GM12872 (cell line): ENCODE data around the gene OGDH.

ENCODE experiments used
- TF ChIP-seq, protein P1 (sequence below): IDR thresholded peaks from 3 replicates; pipeline ENCODE4 v1.5.1; 2011; ENCODE audit warnings: low read depth, mild to moderate bottlenecking, low read length, moderate library complexity; ENCODE audit not compliant: insufficient read depth

OGDH gene

DNA sequence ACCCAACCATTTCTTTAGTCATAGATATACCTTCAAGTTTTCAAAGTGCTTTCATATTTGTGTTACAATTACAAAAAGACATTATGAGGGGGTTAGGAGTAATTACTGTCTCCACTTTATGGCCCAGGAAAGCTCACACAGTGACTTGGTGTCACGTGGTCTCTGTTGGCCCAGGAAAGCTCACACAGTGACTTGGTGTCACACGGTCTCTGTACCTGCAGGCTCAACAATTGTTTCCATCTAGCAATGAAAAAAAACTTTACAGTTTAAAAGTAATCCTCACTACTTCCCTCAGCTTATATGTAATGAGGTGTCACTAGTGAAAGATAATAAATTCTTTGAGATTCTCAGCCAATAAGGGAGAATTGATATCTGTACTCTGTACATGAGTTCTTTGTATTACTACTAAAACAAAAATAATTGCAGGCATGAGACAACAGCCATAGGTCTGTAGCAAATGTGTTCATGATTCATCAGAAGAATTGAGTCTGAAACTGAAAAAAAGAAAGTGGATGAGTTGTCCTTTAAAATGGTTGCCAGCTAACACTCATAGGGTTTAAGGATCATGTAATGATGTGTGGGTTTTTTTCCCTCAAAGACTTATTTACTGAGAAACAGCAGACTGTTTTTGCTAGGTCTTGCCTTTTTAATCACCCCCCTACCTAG, 10.9 kb downstream of the OGDH start:
- TF ChIP-seq, protein P1, sequence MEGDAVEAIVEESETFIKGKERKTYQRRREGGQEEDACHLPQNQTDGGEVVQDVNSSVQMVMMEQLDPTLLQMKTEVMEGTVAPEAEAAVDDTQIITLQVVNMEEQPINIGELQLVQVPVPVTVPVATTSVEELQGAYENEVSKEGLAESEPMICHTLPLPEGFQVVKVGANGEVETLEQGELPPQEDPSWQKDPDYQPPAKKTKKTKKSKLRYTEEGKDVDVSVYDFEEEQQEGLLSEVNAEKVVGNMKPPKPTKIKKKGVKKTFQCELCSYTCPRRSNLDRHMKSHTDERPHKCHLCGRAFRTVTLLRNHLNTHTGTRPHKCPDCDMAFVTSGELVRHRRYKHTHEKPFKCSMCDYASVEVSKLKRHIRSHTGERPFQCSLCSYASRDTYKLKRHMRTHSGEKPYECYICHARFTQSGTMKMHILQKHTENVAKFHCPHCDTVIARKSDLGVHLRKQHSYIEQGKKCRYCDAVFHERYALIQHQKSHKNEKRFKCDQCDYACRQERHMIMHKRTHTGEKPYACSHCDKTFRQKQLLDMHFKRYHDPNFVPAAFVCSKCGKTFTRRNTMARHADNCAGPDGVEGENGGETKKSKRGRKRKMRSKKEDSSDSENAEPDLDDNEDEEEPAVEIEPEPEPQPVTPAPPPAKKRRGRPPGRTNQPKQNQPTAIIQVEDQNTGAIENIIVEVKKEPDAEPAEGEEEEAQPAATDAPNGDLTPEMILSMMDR: no peak

DNA sequence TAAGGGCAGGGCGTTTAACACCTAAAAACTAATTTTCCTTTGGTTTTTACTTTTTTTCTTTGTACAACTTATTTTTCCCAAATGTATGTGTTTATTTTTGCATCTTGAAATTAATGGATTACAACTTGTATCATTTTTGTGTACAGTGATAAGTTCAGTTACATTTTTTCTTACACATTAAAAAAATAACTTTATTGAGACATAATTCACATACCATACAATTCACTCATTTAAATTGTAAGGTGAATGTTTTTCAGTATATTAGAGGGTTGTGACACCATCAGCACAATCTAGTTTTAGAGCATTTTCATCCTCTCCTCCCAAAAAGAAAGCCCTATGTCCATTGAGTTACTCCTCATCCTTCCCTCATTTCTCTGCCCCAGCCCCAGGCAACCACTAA, 11.6 kb downstream of the OGDH start:
- TF ChIP-seq, protein P1: no peak

DNA sequence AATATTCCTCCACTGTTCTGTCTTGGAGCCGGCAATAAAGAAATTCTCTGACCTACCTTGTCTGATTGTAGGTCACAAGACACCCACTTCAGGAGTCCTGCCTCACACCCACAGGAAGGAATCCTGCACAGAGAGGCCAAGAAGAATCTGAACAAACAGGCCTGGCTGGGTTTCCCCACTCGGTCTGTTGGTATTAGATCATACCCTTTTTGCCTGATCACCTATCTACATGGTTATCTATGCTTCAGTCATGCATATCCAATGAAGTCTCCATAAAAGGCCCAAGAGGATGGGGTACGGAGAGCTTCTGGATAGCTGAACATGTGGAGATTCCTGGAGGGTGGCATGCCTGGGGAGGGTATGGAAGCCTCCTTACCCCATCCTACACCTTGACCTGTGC, 12.3 kb downstream of the OGDH start:
- TF ChIP-seq, protein P1: no peak

DNA sequence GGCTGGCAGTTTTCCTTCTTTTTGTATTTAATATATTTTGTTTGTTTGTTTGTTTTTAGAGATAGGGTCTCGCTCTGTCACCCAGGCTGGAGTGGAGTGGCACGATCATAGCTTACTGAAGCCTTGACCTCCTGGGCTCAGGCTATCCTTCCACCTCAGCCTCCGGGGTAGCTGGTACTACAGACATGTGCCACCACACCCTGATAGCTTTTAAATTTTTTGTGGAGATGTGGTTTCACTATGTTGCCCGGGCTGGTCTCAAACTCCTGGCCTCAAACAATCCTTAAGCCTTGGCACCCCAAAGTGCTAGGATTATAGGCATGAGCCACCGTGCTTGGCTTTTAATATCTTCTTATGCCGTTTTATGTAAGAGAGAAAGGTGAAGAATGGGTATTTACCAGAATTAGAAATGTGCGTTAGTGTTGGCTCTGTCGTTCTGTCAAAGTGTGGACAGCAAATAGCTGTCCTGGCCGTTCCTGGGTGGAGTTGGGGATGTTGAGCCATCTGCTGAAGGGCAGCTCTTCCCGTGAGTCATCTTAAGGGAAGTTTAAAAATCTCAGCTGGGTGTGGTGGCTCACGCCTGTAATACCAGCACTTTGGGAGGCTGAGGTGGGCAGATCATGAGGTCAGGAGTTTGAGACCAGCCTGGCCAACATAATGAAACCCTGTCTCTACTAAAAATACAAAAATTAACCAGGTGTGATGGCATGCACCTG, 14.8 kb downstream of the OGDH start:
- TF ChIP-seq, protein P1: no peak

DNA sequence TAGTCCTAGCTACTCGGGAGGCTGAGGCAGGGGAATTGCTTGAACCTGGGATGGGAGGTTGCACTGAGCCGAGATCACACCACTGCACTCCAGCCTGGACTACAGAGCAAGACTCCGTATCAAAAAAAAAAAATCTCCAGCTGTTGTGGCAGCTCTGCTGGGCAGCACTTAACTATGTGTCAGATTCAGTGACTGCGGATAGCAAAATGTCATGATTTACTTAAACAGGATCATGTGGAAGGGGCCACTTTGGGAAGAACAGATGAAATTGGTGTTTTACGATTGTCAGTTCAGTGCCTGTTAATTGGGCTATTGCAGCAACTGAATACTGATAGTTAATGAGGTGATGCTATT, 15.3 kb downstream of the OGDH start:
- TF ChIP-seq, protein P1: no peak

DNA sequence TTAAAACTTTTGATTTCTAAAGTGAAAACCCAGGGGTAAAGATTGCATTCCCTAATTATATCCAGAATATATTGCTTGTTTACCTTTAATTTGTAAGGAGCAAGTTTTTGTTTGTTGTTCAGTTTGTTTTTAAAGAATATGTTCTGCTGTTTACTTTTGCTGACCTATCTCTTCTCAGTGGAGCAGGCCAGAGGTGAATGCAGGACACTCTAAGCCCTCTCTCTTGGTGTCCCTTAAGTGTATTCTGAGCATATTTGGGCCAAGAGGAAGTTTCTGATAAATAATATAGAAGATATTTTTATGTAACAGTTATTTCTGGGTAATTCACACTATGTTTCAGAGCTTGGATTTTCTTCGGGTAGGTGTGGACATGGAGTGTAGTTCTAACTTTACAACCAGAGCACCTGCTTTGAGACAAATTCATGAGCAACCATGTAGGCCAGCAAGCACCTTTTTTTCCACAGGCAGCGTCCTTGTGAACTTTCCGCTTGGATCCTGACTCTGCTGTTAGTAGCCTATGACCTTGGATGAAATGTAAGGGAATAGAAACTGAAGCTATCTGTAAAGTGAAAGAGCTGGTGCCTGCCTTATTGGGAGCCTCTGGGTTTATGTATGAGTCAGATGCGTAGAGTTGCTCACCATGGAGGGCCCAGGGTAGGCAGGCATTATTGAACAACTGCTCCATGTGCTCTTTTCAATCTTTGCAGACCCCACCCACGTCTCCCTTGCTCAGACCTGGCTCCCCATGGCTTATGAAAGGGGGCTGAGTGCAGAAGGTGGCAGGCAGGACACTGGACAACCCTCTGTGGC, 16.1 kb downstream of the OGDH start:
- TF ChIP-seq, protein P1: no peak

DNA sequence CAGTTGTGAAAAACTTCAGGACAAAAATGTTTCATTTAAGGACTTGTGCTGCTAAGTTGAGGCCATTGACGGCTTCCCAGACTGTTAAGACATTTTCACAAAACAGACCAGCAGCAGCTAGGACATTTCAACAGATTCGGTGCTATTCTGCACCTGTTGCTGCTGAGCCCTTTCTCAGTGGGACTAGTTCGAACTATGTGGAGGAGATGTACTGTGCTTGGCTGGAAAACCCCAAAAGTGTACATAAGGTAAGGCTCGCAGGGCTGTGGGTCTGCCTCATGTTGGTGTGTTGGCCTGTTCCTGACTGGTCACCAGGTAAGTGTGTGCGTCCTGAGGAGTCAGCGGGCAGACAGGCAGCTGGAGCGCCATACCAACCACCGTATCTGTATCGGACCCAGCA, 17.9 kb downstream of the OGDH start:
- TF ChIP-seq, protein P1: no peak
